ENCODE results near the gene NUDT4. TPM values are rescaled to one million over a fixed set of nuclear protein-coding genes. Genes with fewer than 3 reads are reported as not detected.
"Not testable (repeated sequence)": the region's sequence is repeated elsewhere in the genome, so short reads cannot be mapped to it uniquely, and the experiment has no call there.

Gene NUDT4
- polyA plus RNA-seq, 1 experiment: 15.4 TPM

GRCh38 chr12:93390549-93391297 is 13.0 kb downstream of the NUDT4 start:
- Histone ChIP-seq H3K36me3 (ENCODE audit: control insufficient read depth, insufficient read depth, low read length) (no peaks in the 10 kb centered on the region), H3K4me3 (ENCODE audit: low read depth, low read length) (no peak overlapping the region), H3K27me3 (ENCODE audit: control insufficient read depth, insufficient read depth, low read length) (no peaks in the 10 kb centered on the region)
- POLR2A ChIA-PET: no interaction called here
- TF ChIP-seq CTCF (IDR thresholded peaks at IDR 0.05; ENCODE audit: insufficient read depth, low read depth, low read length): no peak
- no peak for DNase-seq (ENCODE audit: low read depth)
- CTCF ChIA-PET: interaction anchor here (1.2 to 1.6 kb wide), 2 partner anchors 8 to 403 kb away, joined by 3 to 4 read pairs; no protein-coding TSS in a partner anchor

- no peak for DNase-seq (ENCODE audit: low read depth)
- ChIA-PET POLR2A (no interaction called here), CTCF (no interaction called here)
- H3K4me3 ChIP-seq (ENCODE audit: low read depth, low read length): no peak overlapping the region
- no peaks in the 10 kb centered on the region for H3K27me3 ChIP-seq (ENCODE audit: control insufficient read depth, insufficient read depth, low read length)
- TF ChIP-seq CTCF (IDR thresholded peaks at IDR 0.05; ENCODE audit: insufficient read depth, low read depth, low read length): no peak
- H3K36me3 ChIP-seq (ENCODE audit: control insufficient read depth, insufficient read depth, low read length): peaks cover 4% of the 10 kb centered on the region
Measured at GRCh38 chr12:93393425-93393824, 15.7 kb downstream of the NUDT4 start.

- Histone ChIP-seq H3K36me3 (ENCODE audit: control insufficient read depth, insufficient read depth, low read length) (peaks cover 4% of the 10 kb centered on the region), H3K4me3 (ENCODE audit: low read depth, low read length) (no peak overlapping the region), H3K27me3 (ENCODE audit: control insufficient read depth, insufficient read depth, low read length) (no peaks in the 10 kb centered on the region)
- DNase-seq (ENCODE audit: low read depth): no peak
- TF ChIP-seq CTCF (IDR thresholded peaks at IDR 0.05; ENCODE audit: insufficient read depth, low read depth, low read length): no peak
- CTCF ChIA-PET: interaction anchor here (1.0 to 4.7 kb wide), 14 partner anchors 11 to 705 kb away, joined by 3 to 32 read pairs (median 4); no protein-coding TSS in a partner anchor
- POLR2A ChIA-PET: no interaction called here
Measured at GRCh38 chr12:93397412-93397811, 19.7 kb downstream of the NUDT4 start.

- CTCF ChIA-PET: interaction anchor here (4.7 kb wide), 1 partner anchor 413 kb away, joined by 32 read pairs; no protein-coding TSS in a partner anchor
- POLR2A ChIA-PET; H3K4me3 ChIP-seq (ENCODE audit: low read depth, low read length); DNase-seq (ENCODE audit: low read depth); H3K27me3 ChIP-seq (ENCODE audit: control insufficient read depth, insufficient read depth, low read length); H3K36me3 ChIP-seq (ENCODE audit: control insufficient read depth, insufficient read depth, low read length): not testable (repeated sequence)
Measured at GRCh38 chr12:93399183-93399863, 21.6 kb downstream of the NUDT4 start.

GRCh38 chr12:93402333-93403311 is 24.9 kb downstream of the NUDT4 start:
- no peaks in the 10 kb centered on the region for H3K27me3 ChIP-seq (ENCODE audit: control insufficient read depth, insufficient read depth, low read length)
- H3K36me3 ChIP-seq (ENCODE audit: control insufficient read depth, insufficient read depth, low read length): peaks cover 2% of the 10 kb centered on the region
- no peak for DNase-seq (ENCODE audit: low read depth)
- ChIA-PET CTCF (interaction anchor here (1.5 kb wide), 1 partner anchor 700 kb away, joined by 3 read pairs; no protein-coding TSS in a partner anchor), POLR2A (no interaction called here)
- TF ChIP-seq CTCF (IDR thresholded peaks at IDR 0.05; ENCODE audit: insufficient read depth, low read depth, low read length): no peak
- H3K4me3 ChIP-seq (ENCODE audit: low read depth, low read length): no peak overlapping the region
